GM23338 (cell line): ENCODE results near the gene PCP2. TPM values are rescaled to one million over a fixed set of nuclear protein-coding genes. Genes with fewer than 3 reads are reported as not detected.
A peak's percentile ranks its signal among the peaks of the same experiment; 100 is the strongest.

ENCODE experiments used
- ATAC-seq: fragments of 200-7000 bp; cut with Tn5 transposase; 3 replicates; pipeline ENCODE4 v1.9.1; 2020
- DNase-seq: peaks from one replicate; pipeline ENCODE4 v3.0.0-alpha.2; 2015; ENCODE audit warnings: low spot score
- H2AFZ ChIP-seq: fragments of 200-600 bp; sonication (generic); 2 replicates; pipeline ENCODE4 v1.8.0; 2016; ENCODE audit warnings: antibody characterized with exemption, mild to moderate bottlenecking, moderate library complexity
- H3F3A ChIP-seq: fragments of 200-600 bp; sonication (generic); replicated peaks from 2 replicates; pipeline ENCODE4 v1.8.0; 2017; ENCODE audit warnings: antibody characterized with exemption, mixed run types, low read depth
- H3K27ac ChIP-seq: fragments of 200-600 bp; sonication (generic); 2 replicates; pipeline ENCODE4 v1.6.1; 2016; ENCODE audit warnings: low read depth
- H3K27me3 ChIP-seq: fragments of 200-600 bp; sonication (generic); 2 replicates; pipeline ENCODE4 v1.8.0; 2016; ENCODE audit warnings: mild to moderate bottlenecking, mixed run types, moderate library complexity; ENCODE audit not compliant: insufficient read depth
- H3K36me3 ChIP-seq: fragments of 200-600 bp; sonication (generic); 2 replicates; pipeline ENCODE4 v1.8.0; 2016; ENCODE audit warnings: mild to moderate bottlenecking; ENCODE audit not compliant: insufficient read depth
- H3K4me1 ChIP-seq: fragments of 200-600 bp; sonication (generic); 2 replicates; pipeline ENCODE4 v1.8.0; 2016; ENCODE audit warnings: mild to moderate bottlenecking, moderate library complexity; ENCODE audit not compliant: insufficient read depth
- H3K4me2 ChIP-seq: fragments of 200-600 bp; sonication (generic); 2 replicates; pipeline ENCODE4 v1.7.1; 2017; ENCODE audit warnings: mixed run types
- H3K4me3 ChIP-seq: fragments of 200-600 bp; sonication (generic); 2 replicates; pipeline ENCODE4 v1.6.1; 2016; ENCODE audit warnings: mixed run types
- H3K79me2 ChIP-seq: fragments of 200-600 bp; sonication (generic); replicated peaks from 2 replicates; pipeline ENCODE4 v1.8.0; 2017; ENCODE audit warnings: mild to moderate bottlenecking; ENCODE audit not compliant: insufficient read depth
- H3K9me2 ChIP-seq: fragments of 200-600 bp; sonication (generic); 2 replicates; pipeline ENCODE4 v1.8.0; 2017; ENCODE audit not compliant: insufficient read depth
- H4K20me1 ChIP-seq: fragments of 200-600 bp; sonication (generic); replicated peaks from 2 replicates; pipeline ENCODE4 v1.8.0; 2017; ENCODE audit warnings: mild to moderate bottlenecking; ENCODE audit not compliant: insufficient read depth
- H3K27ac Mint-ChIP-seq: 2 replicates; pipeline ENCODE4 v1.8.0; 2020; ENCODE audit warnings: inconsistent platforms, mild to moderate bottlenecking, moderate library complexity, mixed read lengths
- H3K27me3 Mint-ChIP-seq: 3 replicates; pipeline ENCODE4 v1.8.0; 2022; ENCODE audit warnings: low read depth, mild to moderate bottlenecking, moderate library complexity, mixed read lengths, inconsistent platforms; ENCODE audit not compliant: insufficient read depth, poor library complexity
- H3K36me3 Mint-ChIP-seq: 3 replicates; pipeline ENCODE4 v1.8.0; 2021; ENCODE audit warnings: low read depth, mild to moderate bottlenecking, inconsistent platforms, moderate library complexity, mixed read lengths
- H3K4me1 Mint-ChIP-seq: 3 replicates; pipeline ENCODE4 v1.8.0; 2020; ENCODE audit warnings: mild to moderate bottlenecking, inconsistent platforms, mixed read lengths
- H3K4me3 Mint-ChIP-seq: 3 replicates; pipeline ENCODE4 v1.8.0; 2021; ENCODE audit warnings: moderate library complexity, mild to moderate bottlenecking, inconsistent platforms, mixed read lengths
- H3K9me3 Mint-ChIP-seq: 3 replicates; pipeline ENCODE4 v1.8.0; 2020; ENCODE audit warnings: moderate library complexity, mild to moderate bottlenecking, inconsistent platforms, mixed read lengths
- CREB1 ChIP-seq: fragments of 250-450 bp; sonication (Bioruptor Pico); IDR thresholded peaks from 2 replicates; pipeline ENCODE4 v1.5.0; 2020; ENCODE audit warnings: low read depth, mild to moderate bottlenecking, moderate library complexity
- EZH2 ChIP-seq: fragments of 200-600 bp; sonication (generic); IDR thresholded peaks from one replicate; pipeline ENCODE4 v1.8.0; 2017; ENCODE audit warnings: antibody characterized with exemption, mild to moderate bottlenecking, low read depth; ENCODE audit not compliant: unreplicated experiment
- EZH2phosphoT487 ChIP-seq: fragments of 200-600 bp; sonication (generic); IDR thresholded peaks from one replicate; pipeline ENCODE4 v1.8.1; 2018; ENCODE audit warnings: antibody characterized with exemption; ENCODE audit not compliant: unreplicated experiment
- NANOG ChIP-seq: IDR thresholded peaks from 2 replicates; pipeline ENCODE4 v1.6.1; 2016; ENCODE audit warnings: antibody characterized with exemption, borderline replicate concordance
- POLR2AphosphoS5 ChIP-seq: IDR thresholded peaks from 2 replicates; pipeline ENCODE4 v1.6.1; 2016; ENCODE audit warnings: antibody characterized with exemption, low read depth
- STAT1 ChIP-seq: IDR thresholded peaks from one replicate; pipeline ENCODE4 v1.6.1; 2016; ENCODE audit warnings: antibody characterized with exemption; ENCODE audit not compliant: unreplicated experiment
- ZNF114 ChIP-seq: fragments of 250-450 bp; sonication (Bioruptor Pico); IDR thresholded peaks from 2 replicates; pipeline ENCODE4 v1.5.0; 2020; ENCODE audit warnings: mild to moderate bottlenecking, moderate library complexity
- polyA plus RNA-seq: library from polyadenylated mRNA; unstranded; fragments of >200 nt; fragmentation: Nextera tagmentation; extraction: Ambion mirVana; gene quantifications from 2 replicates; pipeline ENCODE4 v1.2.1, GENCODE V29; 2016
- total RNA-seq: library from RNA; depleted of rRNA; stranded (reverse); fragments of >200 nt; shearing (Covaris generic); gene quantifications from 2 replicates; pipeline ENCODE4 v1.2.3, GENCODE V29; 2014
- TF ChIP-seq, protein P1 (sequence below): IDR thresholded peaks from 2 replicates; pipeline ENCODE4 v1.6.1; 2016; ENCODE audit warnings: antibody characterized with exemption
- TF ChIP-seq, protein P2 (sequence below): fragments of 250-450 bp; sonication (Bioruptor Pico); IDR thresholded peaks from 2 replicates; pipeline ENCODE4 v1.5.0; 2020; ENCODE audit warnings: mild to moderate bottlenecking, moderate library complexity
- TF ChIP-seq, protein P3 (sequence below), 2 experiments: fragments of 200-600 bp in 1 of 2; sonication (generic) in 1 of 2; conservative IDR thresholded peaks; 2 replicates each; pipeline versions ENCODE4 v1.5.1 to v1.6.1; 2016 to 2017; ENCODE audit warnings: antibody characterized with exemption in 2 of 2, low read depth in 2 of 2, mild to moderate bottlenecking in 2 of 2, moderate library complexity in 1 of 2

The PCP2 gene
- total and polyA plus RNA-seq, 2 experiments from 2014 or later, result not detected

DNA sequence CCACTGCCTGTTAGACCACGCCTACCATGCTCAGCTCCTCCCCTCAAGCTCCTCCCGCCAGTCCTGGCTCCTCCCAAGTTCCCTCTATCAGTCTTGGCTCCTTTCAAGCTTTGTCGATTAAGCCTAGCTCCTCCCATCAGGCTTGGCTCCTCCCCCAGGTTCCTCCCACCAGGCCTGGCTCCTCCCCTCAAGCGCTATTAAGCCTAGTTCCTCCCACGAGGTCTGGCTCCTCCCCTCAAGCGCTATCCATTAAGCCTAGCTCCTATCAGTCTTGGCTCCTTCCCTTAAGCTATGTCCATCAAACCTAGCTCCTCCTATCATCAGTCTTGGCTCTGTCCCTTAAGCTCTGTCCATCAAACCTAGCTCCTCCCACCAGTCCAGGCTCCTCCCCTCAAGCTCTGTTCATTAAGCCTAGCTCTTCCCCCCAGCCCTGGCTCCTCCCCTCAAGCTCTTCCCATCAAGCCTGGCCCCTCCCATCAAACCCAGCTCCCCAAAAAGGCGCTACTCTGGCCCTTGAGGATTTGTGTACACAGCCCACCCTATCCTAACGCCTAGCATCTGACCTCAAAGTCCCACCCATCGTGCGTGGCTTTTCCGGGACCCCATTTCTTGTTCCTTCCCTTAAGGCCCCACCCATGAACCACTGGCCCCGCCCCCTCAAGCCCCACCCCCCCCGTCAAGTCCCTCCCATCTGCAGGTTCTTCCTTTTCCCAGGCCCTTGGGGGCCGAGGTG is 27.9 kb downstream of the PCP2 start:
- H3K36me3 ChIP-seq, result no peaks in the 10 kb centered on the region; the same call in 1 of the 2 replicates
- ATAC-seq, result peak; percentile 91
- Mint-ChIP-seq H3K27me3 (peaks cover 21% of the 10 kb centered on the region), H3K9me3 (peaks cover 3% of the 10 kb centered on the region; the same call in 2 of the 3 replicates), H3K36me3 (peaks cover 17% of the 10 kb centered on the region), H3K4me3 (no peak overlapping the region; the same call in 2 of the 3 replicates), H3K27ac (no peak overlapping the region), H3K4me1 (peaks cover 18% of the 10 kb centered on the region)
- H4K20me1 ChIP-seq, result peaks cover 20% of the 10 kb centered on the region
- no peak overlapping the region for H3K4me2 ChIP-seq
- no peaks in the 10 kb centered on the region for H3F3A ChIP-seq
- peaks cover 6% of the 10 kb centered on the region for H3K4me1 ChIP-seq
- H3K27me3 ChIP-seq, result no peaks in the 10 kb centered on the region
- peaks cover 18% of the 10 kb centered on the region for H3K79me2 ChIP-seq
- no peak for TF ChIP-seq EZH2
- TF ChIP-seq, protein P1, sequence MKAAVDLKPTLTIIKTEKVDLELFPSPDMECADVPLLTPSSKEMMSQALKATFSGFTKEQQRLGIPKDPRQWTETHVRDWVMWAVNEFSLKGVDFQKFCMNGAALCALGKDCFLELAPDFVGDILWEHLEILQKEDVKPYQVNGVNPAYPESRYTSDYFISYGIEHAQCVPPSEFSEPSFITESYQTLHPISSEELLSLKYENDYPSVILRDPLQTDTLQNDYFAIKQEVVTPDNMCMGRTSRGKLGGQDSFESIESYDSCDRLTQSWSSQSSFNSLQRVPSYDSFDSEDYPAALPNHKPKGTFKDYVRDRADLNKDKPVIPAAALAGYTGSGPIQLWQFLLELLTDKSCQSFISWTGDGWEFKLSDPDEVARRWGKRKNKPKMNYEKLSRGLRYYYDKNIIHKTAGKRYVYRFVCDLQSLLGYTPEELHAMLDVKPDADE, result no peak
- no peak for TF ChIP-seq EZH2phosphoT487
- no peak for TF ChIP-seq ZNF114 (CRISPR knock-in tag)
- TF ChIP-seq, protein P2, sequence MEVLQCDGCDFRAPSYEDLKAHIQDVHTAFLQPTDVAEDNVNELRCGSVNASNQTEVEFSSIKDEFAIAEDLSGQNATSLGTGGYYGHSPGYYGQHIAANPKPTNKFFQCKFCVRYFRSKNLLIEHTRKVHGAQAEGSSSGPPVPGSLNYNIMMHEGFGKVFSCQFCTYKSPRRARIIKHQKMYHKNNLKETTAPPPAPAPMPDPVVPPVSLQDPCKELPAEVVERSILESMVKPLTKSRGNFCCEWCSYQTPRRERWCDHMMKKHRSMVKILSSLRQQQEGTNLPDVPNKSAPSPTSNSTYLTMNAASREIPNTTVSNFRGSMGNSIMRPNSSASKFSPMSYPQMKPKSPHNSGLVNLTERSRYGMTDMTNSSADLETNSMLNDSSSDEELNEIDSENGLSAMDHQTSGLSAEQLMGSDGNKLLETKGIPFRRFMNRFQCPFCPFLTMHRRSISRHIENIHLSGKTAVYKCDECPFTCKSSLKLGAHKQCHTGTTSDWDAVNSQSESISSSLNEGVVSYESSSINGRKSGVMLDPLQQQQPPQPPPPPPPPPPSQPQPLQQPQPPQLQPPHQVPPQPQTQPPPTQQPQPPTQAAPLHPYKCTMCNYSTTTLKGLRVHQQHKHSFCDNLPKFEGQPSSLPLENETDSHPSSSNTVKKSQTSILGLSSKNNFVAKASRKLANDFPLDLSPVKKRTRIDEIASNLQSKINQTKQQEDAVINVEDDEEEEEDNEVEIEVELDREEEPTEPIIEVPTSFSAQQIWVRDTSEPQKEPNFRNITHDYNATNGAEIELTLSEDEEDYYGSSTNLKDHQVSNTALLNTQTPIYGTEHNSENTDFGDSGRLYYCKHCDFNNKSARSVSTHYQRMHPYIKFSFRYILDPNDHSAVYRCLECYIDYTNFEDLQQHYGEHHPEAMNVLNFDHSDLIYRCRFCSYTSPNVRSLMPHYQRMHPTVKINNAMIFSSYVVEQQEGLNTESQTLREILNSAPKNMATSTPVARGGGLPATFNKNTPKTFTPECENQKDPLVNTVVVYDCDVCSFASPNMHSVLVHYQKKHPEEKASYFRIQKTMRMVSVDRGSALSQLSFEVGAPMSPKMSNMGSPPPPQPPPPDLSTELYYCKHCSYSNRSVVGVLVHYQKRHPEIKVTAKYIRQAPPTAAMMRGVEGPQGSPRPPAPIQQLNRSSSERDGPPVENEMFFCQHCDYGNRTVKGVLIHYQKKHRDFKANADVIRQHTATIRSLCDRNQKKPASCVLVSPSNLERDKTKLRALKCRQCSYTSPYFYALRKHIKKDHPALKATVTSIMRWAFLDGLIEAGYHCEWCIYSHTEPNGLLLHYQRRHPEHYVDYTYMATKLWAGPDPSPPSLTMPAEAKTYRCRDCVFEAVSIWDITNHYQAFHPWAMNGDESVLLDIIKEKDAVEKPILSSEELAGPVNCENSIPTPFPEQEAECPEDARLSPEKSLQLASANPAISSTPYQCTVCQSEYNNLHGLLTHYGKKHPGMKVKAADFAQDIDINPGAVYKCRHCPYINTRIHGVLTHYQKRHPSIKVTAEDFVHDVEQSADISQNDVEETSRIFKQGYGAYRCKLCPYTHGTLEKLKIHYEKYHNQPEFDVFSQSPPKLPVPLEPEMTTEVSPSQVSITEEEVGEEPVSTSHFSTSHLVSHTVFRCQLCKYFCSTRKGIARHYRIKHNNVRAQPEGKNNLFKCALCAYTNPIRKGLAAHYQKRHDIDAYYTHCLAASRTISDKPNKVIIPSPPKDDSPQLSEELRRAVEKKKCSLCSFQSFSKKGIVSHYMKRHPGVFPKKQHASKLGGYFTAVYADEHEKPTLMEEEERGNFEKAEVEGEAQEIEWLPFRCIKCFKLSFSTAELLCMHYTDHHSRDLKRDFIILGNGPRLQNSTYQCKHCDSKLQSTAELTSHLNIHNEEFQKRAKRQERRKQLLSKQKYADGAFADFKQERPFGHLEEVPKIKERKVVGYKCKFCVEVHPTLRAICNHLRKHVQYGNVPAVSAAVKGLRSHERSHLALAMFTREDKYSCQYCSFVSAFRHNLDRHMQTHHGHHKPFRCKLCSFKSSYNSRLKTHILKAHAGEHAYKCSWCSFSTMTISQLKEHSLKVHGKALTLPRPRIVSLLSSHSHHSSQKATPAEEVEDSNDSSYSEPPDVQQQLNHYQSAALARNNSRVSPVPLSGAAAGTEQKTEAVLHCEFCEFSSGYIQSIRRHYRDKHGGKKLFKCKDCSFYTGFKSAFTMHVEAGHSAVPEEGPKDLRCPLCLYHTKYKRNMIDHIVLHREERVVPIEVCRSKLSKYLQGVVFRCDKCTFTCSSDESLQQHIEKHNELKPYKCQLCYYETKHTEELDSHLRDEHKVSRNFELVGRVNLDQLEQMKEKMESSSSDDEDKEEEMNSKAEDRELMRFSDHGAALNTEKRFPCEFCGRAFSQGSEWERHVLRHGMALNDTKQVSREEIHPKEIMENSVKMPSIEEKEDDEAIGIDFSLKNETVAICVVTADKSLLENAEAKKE (CRISPR knock-in tag), result no peak
- TF ChIP-seq, protein P3, sequence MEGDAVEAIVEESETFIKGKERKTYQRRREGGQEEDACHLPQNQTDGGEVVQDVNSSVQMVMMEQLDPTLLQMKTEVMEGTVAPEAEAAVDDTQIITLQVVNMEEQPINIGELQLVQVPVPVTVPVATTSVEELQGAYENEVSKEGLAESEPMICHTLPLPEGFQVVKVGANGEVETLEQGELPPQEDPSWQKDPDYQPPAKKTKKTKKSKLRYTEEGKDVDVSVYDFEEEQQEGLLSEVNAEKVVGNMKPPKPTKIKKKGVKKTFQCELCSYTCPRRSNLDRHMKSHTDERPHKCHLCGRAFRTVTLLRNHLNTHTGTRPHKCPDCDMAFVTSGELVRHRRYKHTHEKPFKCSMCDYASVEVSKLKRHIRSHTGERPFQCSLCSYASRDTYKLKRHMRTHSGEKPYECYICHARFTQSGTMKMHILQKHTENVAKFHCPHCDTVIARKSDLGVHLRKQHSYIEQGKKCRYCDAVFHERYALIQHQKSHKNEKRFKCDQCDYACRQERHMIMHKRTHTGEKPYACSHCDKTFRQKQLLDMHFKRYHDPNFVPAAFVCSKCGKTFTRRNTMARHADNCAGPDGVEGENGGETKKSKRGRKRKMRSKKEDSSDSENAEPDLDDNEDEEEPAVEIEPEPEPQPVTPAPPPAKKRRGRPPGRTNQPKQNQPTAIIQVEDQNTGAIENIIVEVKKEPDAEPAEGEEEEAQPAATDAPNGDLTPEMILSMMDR (conservative IDR thresholded peaks at IDR 0.05; ENCODE audit: low read depth in 2 of 2), result no peak
- TF ChIP-seq STAT1, result no peak
- no peak for TF ChIP-seq NANOG
- TF ChIP-seq POLR2AphosphoS5, result no peak
- TF ChIP-seq CREB1 (CRISPR knock-in tag), result no peak
- H2AFZ ChIP-seq, result no peak overlapping the region
- no peak overlapping the region for H3K4me3 ChIP-seq
- DNase-seq, result peak; percentile 91
- no peaks in the 10 kb centered on the region for H3K9me2 ChIP-seq
- no peak overlapping the region for H3K27ac ChIP-seq
